NCI-H2081 treated with DMSO at 0.1 percent for 48 hours (cell line): ENCODE data around the gene MYO16.

Experiments used
- DNase-seq: peaks from one replicate; lab custom pipeline; 2025; lab: John Stamatoyannopoulos, UW

The MYO16 gene

DNA sequence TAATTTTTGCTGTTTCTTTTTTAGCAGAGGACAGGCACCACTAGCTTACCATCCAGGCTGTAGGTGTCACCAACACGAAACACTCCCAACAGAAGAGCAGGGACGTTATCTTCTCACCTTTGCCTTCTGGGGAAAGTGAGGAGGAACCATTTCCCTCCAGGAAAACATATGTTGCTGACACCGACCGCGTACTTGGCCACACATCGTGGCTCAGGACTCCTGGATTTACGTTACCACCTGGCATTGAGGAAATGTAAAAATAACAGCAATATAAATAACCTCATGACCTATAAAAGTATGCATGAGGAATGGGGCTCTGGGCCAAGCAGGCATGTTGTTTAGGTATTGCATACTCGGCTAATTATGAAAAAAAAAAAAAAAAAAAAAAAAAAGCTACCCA lies 525.1 kb downstream of the MYO16 start:
- DNase-seq = no peak

DNA sequence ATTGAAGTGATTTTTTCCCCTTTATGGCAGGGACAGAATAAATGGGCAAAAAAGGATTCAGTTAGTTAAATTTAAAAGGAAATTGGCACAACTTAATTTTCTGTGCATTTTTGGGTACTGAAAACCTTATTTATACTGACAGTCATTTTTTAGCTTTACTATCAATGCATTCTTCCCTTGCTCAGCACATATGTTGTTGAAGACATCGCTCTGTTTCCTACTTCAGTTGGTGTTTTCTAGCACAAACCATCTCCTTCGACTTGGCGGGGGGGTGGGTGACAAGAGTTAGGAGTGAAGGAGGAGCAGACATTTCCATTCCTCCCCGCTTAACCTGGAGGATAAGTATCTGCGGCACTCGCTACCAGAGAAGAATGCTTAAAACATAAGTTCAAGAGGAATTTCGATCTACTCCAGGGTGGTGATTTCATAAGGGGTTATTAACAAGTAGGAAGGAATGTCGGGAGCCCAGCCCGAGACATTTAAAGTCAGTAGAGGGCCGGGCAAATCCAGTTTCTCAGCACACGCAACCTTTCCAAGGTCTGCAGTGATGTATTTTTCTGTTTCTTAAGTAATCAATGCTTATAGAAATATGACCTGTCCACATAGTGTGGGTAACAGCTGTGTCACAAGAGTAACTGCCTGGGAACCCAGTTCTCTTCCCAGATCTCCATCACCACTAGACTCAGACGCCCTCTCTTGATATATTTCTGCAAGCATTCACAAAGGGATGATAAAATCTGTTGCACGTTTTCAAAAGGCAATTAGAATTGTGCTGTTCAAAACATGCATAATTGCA lies 525.8 kb downstream of the MYO16 start:
- no peak for DNase-seq

DNA sequence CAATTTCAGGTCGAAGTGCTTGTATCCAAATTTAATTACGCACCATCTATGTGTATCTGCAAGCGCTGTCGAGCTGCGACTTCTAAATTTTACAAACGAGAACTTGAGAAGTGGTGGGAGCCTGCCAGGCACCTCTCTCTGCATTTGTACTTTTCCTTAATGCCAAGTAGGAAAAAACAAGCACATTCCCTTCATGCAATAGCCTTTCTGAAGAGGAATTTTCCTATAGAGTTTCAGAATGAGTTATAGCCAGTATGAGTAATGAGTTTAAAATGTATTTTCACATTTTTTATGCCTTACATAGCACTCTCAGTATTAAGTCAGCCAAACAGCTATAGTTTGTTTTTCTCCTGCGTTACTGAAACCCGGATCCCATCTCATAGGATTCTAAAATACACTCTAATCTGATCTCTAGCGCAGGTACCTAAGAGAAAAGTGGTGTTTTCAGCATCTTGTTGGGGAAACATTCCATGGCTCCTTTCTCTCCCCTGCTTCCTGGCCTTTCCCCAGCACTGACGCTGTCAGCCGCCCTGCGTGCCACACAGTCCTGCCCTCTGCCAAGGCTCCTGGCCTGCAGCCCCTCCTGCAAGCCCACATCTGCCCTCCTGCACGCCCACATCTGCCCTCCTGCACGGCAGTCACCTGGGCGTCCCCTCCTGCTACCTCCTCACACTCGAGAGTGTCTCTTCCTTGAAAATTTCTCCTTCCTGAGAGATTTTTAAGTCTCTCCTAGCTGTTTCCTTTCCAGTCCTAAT lies 526.9 kb downstream of the MYO16 start:
- no peak for DNase-seq

DNA sequence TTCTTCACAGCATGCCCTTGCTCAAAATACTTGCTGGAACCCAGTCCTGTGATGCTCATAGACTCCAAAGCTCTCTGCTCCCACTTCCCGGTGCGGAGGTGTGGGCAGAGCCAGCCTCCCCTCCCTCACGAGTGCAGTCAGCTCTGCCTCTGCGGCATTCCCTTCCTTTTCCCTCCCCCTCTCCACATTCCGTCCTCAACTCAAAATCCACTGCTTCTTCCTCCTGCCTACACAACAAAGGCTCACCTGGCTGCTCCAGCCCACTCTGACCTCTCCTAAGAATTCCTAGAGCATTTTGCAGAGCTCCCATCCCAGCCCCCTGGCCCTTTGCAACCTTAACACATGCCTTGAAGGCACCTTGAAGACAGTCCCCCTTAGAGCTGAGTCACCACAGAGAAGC lies 527.9 kb downstream of the MYO16 start:
- DNase-seq = no peak

DNA sequence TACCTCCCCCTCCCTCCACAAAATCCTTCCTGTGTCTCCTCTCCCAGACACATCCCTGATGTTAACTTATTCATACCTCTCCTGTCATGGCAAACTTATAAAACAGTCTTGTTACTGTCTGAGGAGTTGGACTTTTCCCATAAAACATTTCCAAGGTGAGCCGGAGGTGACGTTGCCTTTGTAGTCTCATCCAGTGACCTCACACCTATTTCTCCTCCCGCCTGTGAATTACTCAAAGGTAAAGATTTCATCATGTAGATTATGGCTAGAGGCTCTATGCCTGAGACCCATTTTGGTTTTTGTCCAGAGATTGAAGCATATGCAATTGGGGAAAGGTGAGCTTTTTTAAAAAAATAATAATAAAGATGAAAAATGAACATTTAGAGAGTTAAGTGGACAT lies 529.0 kb downstream of the MYO16 start:
- no peak for DNase-seq

DNA sequence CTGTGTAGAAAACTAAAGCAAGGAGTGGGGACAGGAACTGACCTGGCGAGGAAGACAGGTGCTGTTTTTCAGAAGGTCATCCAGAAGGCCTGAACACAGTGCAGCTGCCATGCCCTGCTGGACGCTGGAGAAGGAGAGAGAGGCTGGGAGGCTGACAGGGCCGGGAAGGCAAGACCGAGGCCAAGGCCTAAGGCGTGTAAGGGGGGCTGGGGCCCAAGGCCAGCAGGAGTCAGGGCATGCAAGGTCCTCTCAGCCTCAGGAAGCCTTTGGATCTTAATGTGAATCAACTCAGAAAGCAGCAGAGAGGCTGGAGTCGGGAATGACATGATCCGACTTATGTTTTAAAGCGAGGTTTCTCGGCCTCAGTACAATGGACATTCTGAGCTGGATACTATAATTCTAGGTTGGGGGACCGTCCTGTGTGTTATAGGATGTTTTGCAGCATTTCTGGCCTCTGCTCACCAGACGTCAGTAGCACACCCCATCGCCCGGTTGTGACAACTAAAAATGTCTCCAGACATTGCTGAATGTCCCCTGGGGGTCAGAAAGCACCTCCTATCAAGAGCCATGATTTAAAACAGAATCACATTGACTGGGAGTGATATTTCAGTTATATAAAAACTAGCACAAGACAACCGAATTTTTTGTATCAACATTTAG lies 530.4 kb downstream of the MYO16 start:
- no peak for DNase-seq

DNA sequence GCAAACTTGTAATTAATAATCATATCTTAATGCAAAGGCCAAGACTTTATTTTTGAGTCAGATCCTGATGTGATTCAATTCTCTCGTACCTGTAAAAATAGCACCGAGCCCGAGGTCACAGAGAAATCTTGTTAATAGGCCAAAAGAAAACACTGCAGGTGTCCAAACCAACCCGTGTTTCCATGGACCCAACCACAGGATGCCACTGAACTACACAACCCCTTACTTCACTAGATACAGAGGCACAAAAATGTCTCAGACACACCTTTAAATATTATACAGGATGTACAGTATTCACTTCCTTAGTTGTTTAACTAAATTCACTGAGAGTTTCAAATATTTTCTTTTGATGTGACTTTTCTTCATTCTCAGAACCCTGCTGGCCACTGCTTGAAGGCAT lies 530.9 kb downstream of the MYO16 start:
- DNase-seq = no peak

DNA sequence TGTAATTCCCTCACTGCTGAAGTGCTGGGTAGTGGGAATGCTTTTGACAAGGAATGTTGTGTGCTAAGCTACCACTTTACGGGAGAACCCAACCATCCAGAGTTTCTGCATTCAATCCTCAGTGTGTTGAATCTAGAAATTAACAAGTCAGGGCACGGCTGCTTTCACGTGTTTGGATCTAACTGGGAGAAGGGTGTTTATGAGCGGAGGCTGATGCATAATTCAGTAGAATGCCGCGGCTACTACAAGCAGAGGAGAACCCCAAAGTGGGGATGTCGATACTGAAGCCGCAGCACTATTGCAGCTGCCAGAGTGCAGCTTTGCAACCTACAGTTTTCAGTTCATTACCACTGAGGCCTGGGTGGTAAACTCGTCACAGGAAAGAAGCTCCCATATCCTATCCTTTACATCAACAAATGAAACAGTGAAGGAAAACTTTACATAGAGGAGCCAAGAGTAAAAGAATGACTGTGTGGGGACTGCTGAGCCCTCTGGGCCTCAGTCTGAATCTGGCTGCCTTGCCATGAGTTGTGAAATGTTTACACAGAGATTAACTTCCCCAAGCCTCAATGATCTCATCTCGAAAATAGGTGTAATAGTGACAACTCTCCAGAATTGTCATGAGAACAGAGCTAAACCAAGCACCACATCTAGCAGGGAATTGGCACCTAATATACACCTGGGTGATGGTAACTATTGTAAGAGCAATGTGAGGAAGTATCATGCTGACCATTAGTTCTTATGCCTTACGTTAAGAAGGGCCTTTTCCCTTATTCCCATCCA lies 531.7 kb downstream of the MYO16 start:
- no peak for DNase-seq

DNA sequence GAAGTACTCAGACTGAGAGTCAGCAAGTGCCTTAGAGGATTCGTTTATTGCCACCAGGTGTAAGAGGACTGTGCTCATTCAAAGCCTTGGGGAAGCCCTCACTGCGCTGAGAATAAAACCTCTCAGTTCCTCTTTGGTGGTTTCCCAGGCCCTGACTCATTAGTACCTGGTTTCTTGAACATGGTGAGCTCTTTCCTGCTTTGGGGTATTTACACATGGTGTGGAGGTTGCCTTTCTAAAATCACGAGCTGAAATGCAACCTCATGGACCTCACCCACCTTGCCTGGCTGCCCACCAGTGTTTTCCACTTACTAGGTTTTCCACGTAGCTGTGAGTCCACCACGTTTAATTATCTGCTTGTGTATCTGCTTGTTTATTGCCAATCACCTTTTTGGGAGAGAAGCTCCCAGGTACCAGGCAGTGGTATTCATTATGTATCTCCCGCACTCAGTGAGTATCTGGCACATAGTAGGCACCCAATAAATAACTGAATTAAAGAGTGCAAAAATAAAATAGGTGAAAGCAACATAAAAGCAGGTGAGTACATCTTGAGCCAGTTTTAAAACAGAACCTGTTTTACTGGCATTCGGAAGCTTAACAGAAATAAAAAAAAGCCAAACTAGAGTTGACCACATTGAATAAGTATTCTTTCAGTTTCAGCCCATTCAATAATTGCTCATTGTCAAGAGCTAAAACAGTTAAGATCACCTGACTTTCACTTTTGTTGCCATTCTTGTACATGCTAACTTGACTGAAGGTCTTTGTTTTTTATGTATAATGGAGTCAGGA lies 533.0 kb downstream of the MYO16 start:
- DNase-seq = no peak

DNA sequence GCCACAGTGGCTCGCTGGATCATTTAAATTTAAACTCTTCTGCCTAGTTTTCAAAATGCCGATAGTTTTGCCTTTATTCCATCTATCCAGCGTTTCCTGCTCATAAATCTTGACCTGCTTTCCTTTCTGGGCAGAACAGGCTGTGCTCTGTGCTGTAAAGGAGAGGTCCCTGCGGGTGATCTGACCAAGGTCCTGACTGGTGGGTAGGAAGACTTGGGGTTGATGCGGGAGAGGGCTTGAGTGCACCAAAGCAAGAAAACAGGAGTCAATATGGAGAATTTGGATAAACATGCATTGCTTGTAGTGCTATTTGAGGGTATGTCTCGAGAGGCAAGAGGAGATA lies 533.6 kb downstream of the MYO16 start:
- no peak for DNase-seq

DNA sequence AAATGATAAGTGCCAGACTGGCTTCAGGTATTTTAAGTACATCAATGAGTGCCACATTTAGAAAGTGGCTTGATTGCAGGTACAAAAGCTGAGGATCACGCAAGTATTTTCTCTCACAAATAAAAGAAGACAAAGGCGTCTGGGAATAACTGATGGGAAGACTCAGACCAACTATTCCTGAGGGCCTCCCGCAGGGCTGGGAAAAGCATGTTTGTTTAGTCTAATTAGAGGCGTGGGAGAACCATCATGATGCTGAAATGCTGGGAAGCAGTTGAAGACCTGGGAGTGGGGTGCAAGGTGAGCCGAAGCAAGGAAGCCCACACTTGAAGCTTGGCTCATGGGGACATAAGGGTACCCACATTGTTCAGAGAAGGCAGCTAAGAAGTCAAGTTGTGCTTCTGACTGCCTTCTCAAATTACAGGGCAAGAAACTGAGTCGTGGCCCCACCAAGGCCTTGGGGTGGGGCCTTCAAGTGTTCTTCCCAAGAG lies 536.0 kb downstream of the MYO16 start:
- no peak for DNase-seq

DNA sequence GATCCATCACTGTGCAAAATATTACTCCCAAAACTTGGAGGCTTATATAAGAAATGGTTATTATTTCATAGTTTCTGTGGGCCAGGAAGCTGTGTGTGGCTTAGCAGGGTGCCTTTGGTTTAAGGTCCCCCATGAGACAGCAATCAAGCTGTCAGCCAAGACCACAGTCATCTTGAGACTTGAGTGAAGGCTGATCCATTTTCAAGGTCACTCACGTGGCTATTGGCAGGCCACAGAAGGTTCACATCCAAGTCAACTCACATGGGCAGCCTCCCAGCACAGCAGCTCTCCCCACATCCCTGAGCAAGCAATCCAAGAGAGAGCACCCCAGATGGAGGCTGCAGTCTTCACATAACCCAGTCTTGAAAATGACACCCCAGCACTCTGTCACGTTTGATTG lies 537.4 kb downstream of the MYO16 start:
- no peak for DNase-seq

DNA sequence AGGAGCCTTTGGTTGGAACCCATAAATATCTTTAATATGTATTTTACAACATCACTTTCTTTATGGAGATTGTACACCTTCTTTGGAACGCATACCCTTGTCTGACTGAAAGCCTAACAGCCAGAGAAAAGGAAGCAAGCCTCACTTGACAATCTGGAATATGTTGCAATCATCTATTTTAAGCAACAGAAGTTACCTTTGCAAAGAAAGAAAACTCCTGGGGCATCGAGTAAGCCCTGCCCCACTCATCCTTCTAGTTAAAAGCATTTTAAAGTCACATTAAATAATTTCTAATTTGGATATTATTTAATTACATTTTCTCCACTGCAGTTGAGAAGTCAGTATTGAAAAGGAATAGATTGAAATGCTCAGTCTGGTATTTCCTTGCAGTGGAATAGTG lies 542.7 kb downstream of the MYO16 start:
- no peak for DNase-seq

DNA sequence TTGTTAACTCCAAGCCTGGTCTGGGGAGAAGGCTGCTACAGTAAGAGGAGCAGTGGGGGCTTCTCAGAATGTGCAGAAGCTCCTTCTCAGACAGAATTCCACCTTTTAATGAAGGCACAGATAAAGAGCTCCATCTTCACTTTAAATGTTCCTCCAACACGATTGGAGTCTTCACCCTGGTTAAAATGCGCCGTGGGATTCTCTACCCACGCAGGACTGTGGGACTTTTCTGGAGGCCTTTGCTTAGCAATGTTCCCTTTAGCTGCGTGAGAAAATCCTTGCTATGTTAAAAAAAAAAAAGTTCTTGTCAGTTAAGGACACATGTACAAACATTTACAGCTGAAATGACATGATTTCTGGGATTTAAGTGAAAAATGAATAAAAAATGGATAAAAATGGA lies 546.3 kb downstream of the MYO16 start:
- DNase-seq = no peak

DNA sequence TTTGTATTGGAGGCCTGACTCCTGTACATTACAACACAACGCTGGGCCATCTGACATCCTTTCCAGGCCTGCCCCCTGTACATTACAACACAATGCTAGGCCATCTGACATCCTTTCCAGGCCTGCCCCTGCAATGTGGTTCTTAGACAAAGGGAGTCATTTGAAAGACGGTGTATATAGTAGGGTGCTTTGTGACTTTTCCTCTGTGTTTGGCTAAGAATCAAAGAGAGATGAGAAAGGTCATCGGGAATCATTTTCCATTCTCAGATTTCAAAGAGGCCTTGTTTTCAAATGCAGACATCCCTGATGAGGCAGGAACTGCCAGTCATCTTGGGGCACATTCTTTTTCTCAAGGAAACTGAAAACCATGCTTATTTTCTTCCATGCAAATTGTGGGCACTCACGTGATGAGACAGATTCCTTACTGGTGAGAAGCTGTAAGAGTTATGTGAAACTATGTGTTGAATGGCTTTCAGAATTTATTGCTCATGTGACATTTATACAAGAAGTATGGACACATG lies 551.6 kb downstream of the MYO16 start:
- no peak for DNase-seq

DNA sequence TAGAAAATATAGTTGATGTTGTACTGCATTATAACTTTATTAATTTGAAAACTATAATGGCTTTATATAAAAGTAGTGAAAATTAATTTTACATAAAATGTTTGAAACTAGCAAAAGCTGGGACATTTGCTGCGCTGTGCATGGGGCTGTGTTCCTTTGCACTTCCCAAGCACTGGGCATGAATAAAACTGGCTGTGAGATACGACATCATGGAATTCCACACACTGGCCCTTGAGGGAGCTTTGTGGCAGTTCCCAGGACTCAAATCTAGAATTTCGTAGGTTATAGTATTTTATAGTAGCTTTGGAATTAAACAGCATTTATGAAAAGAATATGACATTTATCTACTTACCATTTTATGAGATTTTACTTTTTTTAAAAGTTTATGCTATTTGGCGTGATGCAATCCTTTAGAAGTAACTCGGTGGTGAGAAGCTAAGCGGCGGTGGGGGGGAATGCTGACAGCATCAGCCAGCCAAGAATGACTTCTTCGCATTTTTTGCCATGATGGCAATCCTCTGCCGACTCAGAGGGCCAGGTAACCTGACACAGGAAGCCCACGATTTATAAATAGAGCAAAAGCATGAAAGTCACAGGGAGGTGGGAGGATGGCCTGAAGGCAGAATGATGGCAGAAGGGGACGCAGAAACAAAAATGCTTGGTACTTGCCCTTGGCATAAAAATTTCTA lies 553.5 kb downstream of the MYO16 start:
- DNase-seq = no peak

DNA sequence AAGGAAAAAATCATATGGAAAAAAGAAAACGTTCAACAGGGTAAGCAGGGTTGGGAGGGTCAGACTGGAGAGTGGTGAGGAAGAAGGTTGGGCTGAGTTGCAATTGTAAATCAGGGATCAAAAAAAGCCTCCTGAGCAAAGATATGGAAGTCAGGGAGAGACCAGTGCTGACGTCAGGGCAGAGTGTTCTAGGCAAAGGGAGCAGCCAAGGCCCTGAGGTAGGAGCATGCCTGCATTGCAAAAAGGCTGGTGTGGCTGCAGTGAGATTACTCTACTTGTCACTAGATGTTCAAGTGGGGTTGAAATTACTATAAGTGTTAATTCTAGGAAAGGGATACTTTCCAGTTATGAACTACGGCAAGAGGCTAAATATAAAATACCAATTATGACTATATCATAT lies 562.0 kb downstream of the MYO16 start:
- no peak for DNase-seq

DNA sequence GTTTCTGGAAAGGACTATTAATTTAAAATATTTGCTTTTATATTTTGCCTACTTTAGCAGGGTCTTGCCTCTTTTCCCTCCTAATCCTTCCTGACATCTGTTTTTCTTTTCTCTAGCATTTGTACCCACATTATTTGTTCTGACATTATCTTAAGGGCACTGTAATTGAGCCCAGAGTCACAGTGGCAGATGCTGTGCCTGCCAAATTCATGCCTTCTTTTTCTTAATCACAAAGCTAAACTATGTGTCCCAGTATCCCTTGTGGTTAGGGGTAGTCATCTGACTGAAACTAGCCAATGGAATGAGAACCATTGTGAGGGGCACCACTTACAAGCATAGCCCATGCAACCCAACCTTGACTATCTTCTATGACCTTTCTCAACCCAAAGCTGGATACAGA lies 562.9 kb downstream of the MYO16 start:
- no peak for DNase-seq

DNA sequence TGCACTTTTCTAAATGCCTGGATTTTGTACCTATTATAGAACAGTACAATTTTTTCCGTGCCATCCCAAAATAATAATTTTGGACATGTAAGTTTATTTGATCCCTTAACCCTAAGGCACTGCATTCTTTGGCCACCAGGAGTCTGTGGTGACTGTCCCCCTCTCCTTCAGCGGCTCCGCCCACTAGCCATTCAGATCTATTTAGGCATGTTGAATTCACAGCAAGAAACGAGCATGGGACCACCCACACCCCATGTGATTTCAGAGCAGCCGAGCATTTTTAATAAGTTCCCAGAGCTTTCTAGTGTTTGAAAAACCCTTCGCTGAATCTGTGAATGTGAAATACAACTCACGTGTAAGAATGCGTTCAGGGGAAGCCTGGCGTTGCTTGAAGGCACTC lies 567.5 kb downstream of the MYO16 start:
- DNase-seq = no peak

DNA sequence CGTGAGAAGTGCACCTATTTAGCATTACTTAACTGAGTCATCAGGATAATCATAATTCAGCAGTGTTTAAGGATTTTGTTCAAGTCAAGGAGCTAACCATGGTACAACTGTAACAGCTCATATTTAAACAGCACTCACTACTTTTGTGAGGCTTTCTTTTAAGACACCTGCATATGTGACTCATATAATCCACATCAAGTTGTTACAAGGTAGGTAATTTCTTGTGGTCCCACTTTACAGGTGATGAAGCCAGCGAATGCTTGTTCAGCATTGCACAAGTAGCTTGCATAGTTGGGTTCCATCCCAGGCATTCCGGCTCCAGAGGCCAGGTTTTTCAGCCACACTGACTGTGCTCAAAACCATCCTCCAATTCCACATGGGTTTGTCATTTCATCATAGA lies 569.2 kb downstream of the MYO16 start:
- DNase-seq = no peak

DNA sequence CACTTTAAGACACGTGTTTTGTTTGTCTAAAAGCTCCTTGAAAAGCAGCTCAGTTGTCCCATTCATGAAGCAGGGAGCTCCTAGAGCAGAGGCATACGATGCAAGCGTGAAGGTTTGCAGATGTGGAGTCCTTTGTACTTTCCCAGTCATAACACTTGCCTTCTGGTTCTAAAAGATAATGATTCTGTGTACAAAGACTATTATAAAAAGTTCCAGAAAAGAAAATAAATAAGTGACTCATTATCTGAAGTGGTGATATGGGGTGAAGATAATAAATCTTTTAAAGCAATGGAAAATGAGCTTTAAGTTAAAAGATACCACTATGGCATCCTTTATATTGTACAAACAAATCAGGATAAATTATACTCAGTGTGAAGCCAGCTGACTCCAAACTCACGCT lies 569.9 kb downstream of the MYO16 start:
- DNase-seq = no peak
